H1 (cell line): ENCODE data around the gene PSMF1.

Source experiments
- CEBPB ChIP-seq: IDR thresholded peaks from 2 replicates; pipeline ENCODE4 v1.6.1; 2012; ENCODE audit warnings: low read depth, low read length
- GTF2F1 ChIP-seq: IDR thresholded peaks from 2 replicates; pipeline ENCODE4 v1.6.1; 2012; ENCODE audit warnings: low read depth, low read length, improper control_type of control experiment, borderline replicate concordance
- POLR2A ChIP-seq, 2 experiments: IDR thresholded peaks; 1 replicate in 1 of 2; 2 replicates in 1 of 2; pipeline ENCODE4 v1.6.1; 2011; ENCODE audit warnings: low read depth in 2 of 2, low read length in 2 of 2, mild to moderate bottlenecking in 2 of 2; ENCODE audit errors: control extremely low read depth in 1 of 2
- SIN3A ChIP-seq, 2 experiments: IDR thresholded peaks in 1 of 2; conservative IDR thresholded peaks in 1 of 2; 2 replicates each; pipeline ENCODE4 v1.6.1; 2011 to 2012; ENCODE audit warnings: low read length in 2 of 2, improper control_type of control experiment in 1 of 2, low read depth in 1 of 2, mild to moderate bottlenecking in 1 of 2
- SP1 ChIP-seq: IDR thresholded peaks from 2 replicates; pipeline ENCODE4 v1.6.1; 2011; ENCODE audit warnings: low read depth, low read length
- SP2 ChIP-seq: IDR thresholded peaks from 2 replicates; pipeline ENCODE4 v1.6.1; 2012; ENCODE audit warnings: mild to moderate bottlenecking, low read length, inconsistent platforms
- TAF1 ChIP-seq: IDR thresholded peaks from 2 replicates; pipeline ENCODE4 v1.6.1; 2011; ENCODE audit warnings: mild to moderate bottlenecking, low read depth, low read length
- TBP ChIP-seq: IDR thresholded peaks from 2 replicates; pipeline ENCODE4 v1.6.1; 2011; ENCODE audit warnings: low read depth, low read length, improper control_type of control experiment
- YY1 ChIP-seq: IDR thresholded peaks from 2 replicates; pipeline ENCODE4 v1.6.1; 2011; ENCODE audit warnings: low read depth, mild to moderate bottlenecking, low read length
- ZNF274 ChIP-seq: IDR thresholded peaks from 2 replicates; pipeline ENCODE4 v1.7.0; 2012; ENCODE audit warnings: low read length, borderline replicate concordance; ENCODE audit errors: extremely low read depth
- TF ChIP-seq, protein P1 (sequence below), 3 experiments: IDR thresholded peaks; 1 replicate in 2 of 3; 2 replicates in 1 of 3; pipeline versions ENCODE4 v1.5.1 to v1.6.1; 2011; ENCODE audit warnings: low read length in 3 of 3, mild to moderate bottlenecking in 3 of 3, inconsistent platforms in 2 of 3, low read depth in 1 of 3, moderate library complexity in 1 of 3; ENCODE audit not compliant: insufficient read depth in 1 of 3; ENCODE audit errors: control extremely low read depth in 1 of 3

DNA sequence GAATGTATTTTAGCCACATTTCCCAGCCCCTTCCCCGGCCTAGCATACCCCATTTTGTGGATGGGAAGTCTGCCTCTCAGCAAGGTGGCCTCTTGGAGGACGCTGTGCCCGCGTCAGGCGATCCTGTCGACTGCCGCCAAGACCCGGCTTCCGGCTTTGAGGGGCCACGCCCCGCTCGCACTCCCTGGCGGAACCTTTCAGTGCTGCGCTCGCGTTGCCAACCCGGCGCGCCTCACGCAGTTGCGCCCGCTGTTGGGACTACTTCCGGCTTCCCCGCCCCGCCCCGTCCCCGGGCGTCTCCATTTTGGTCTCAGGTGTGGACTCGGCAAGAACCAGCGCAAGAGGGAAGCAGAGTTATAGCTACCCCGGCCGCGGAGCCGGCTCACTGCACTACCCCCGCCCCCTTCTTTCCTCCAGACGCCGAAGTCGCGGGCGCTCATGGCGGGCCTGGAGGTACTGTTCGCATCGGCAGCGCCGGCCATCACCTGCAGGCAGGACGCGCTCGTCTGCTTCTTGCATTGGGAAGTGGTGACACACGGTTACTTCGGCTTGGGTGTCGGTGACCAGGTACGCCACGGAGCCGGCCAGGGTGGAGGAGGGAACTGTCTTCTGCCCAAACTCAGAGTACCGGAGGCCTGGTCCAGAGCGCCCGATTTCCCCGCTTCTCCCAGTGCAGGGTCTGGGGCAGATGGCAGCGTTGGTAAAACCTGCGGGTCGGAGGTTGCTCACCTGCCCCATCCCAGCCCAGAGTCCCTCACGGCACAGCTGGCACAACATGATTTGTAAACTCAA, at the start of gene PSMF1:
- TF ChIP-seq, protein P1, sequence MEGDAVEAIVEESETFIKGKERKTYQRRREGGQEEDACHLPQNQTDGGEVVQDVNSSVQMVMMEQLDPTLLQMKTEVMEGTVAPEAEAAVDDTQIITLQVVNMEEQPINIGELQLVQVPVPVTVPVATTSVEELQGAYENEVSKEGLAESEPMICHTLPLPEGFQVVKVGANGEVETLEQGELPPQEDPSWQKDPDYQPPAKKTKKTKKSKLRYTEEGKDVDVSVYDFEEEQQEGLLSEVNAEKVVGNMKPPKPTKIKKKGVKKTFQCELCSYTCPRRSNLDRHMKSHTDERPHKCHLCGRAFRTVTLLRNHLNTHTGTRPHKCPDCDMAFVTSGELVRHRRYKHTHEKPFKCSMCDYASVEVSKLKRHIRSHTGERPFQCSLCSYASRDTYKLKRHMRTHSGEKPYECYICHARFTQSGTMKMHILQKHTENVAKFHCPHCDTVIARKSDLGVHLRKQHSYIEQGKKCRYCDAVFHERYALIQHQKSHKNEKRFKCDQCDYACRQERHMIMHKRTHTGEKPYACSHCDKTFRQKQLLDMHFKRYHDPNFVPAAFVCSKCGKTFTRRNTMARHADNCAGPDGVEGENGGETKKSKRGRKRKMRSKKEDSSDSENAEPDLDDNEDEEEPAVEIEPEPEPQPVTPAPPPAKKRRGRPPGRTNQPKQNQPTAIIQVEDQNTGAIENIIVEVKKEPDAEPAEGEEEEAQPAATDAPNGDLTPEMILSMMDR (IDR thresholded peaks at IDR 0.05; ENCODE audit: control extremely low read depth in 1 of 3, insufficient read depth in 1 of 3, low read depth in 1 of 3, low read length in 3 of 3): no peak
- TF ChIP-seq SP2 (no peak), TAF1 (peak; percentile 92), POLR2A (IDR thresholded peaks at IDR 0.05; ENCODE audit: control extremely low read depth in 1 of 2, low read depth in 2 of 2, low read length in 2 of 2) (peak; percentile 25 to 89), SIN3A (conservative IDR thresholded peaks at IDR 0.05 in 1 of 2, IDR thresholded peaks at IDR 0.05 in 1 of 2; ENCODE audit: low read depth in 1 of 2, low read length in 2 of 2) (peak; percentile 48 to 95; a peak in 2 of 4 replicates), GTF2F1 (peak; percentile 91), YY1 (peak; percentile 92), SP1 (peak; percentile 89), ZNF274 (no peak), CEBPB (peak; percentile 40; the same call in 1 of the 2 replicates), TBP (peak; percentile 94)
